Right hindlimb (tissue), 1 donor: ENCODE data around the gene KIAA0232.
"Not testable (repeated sequence)": the region's sequence is repeated elsewhere in the genome, so short reads cannot be mapped to it uniquely, and the experiment has no call there.

Experiments
- DNase-seq: peaks from one replicate; pipeline ENCODE4 v3.0.0-alpha.2; 2018

The KIAA0232 gene

DNA sequence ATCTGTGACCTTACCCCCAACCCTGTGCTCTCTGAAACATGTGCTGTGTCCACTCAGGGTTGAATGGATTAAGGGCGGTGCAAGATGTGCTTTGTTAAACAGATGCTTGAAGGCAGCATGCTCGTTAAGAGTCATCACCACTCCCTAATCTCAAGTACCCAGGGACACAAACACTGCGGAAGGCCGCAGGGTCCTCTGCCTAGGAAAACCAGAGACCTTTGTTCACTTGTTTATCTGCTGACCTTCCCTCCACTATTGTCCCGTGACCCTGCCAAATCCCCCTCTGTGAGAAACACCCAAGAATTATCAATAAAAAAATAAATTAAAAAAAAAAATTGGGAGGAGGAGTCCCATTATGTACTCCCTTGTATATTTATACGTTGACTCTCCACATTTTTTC, 26.2 kb upstream of the KIAA0232 start:
- not testable (repeated sequence) for DNase-seq

DNA sequence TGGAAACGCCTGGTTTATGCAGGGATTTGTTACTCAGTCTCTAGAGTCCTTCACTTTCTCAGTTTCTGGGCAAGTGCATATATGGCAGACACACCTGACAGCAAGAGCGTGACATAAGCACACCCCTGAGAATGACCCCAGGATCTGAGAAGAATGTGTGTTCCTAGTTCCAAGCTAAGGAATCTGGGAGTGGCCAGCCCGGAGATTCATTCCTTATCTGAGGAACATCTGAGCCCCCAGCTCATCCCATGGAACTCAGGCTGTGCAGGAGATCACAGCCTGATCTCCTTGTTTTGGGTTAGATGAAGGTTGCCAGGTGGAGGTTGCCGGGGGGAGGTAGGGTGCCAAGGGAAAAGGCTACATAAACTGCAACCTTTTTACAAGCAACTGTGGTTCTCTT, 23.8 kb upstream of the KIAA0232 start:
- DNase-seq = no peak

DNA sequence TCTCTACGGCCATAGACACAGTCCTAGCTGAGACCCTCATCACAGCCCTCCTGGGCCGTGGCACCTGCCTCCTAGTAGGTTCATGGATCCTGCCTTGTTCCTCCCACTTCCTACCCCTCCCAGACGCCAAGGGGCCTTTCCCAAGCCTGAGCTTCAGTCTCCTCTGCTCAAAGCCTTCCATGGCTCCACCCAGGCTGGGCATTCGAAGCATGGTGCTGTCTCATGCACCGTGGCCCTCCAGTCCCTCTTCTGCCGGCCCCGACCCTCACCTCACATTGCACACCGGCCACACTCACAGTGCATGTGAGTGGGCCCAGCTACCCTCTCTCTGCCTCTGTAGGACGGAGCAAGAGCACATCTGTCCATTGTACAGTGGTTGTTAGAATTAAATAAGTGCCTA, 21.7 kb upstream of the KIAA0232 start:
- no peak for DNase-seq

DNA sequence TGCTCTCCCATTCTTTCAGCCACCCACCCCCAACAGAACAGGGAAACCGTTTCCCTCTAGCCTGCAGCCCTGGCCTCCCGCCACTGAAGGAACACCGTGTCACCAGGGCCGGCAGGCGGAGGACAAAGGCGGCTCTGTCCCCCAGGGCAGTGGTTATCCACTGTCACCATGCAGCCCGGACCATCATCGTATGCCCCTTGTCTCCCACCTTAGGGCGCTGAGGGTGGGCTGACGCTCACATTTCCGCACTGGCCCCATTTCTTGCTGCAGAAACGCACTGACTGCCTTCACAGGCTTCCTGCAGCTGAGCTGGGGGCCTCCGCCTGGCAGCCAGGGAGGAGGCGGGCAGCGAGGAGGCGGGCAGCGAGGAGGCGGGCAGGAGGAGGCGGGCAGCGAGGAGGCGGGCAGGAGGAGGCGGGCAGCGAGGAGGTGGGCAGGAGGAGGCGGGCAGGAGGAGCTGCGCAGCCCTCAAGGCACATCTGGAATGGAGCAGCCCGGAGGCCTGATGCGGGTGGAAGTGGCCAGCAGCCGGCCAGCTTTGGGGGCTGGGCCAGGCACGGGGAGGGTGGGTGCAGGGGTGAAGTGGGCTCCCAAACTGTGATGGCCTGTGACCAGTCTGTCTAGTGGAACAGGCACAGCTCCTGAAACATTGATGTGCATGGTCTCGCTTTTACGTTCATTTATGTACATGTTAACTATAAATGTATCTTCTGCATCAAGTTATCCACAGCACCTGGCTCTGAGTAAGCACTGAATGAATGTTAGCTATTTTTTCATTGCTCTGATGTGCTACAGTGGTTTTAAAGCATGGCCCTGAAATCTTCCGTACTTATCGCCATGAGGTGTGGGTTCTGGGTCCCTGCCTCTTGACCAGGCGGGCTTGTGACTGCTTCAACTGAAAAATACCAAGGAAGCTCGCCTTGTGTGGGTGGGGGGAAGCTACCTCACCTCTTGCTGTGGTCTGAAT, 20.6 kb upstream of the KIAA0232 start:
- DNase-seq = no peak

DNA sequence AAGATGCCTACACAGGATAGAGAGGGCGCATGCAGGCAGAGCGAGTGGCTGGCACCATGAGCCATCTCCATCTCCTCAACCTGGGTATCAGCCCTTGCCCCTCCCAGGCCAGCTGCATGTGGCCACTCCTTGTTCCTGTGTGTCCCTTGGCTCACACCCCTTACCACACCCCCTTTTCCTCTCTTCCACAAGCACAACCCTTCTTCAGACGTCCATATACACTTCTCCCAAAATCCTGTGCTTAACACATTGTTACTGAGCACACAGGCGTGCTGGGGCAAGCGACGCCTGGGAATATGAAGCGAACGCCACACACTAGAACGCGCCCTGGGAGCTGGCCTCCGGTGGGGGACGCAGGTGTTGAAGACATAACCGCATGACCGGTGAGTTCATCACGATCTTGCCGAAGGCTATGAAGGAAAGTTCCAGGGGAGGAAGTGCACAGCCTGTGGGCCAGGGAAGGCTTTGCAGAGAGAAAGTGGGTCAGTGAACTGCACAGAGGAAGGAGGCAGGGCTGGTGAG, 19.1 kb upstream of the KIAA0232 start:
- no peak for DNase-seq

DNA sequence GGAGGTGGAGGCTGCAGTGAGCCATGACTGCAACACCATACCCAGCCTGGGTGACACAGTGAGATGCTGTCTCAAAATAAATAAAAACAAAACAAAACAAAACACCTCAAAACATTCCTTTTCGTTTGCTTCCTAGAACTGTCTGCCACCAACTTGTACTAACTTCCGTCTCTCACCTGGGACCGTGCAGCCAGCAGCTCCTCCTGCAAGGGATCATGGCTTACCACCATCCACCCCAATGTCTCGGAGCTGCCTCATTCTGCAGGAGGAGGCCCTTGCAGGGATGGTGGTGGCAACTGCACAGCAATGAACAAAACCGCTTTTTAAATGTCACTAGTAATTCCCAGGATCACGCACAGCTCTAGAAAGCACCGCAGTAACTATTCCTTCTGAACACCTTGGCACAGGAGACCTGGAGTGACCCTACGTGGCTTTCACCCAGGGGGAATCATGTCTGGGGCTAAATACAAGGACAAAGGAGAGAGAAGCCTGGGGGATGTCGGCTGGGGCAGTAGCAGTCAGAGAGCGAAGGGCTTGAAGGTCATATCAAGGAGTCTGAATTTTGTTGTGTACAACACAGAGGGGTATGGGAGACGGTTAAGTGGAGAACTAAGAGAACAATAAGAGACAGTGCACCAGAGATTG, 17.4 kb upstream of the KIAA0232 start:
- no peak for DNase-seq

DNA sequence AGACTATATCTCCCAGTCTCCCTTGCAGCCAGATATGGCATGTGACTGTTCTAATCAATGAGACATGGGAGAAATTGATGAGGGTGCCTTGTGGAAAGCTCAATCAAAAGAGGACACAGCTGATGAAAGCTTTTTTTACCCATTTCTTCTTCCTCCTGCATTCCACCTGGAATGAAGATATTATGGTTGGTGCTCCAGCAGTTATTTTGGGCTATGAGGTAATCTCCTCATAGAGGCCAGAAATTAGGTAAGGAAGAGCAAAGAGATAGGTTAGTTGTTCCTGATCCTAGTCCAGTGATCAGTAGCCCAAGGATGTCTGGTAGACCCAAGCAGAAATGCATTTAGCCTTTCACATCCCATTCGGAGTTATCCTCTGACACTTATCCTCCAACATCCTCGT, 16.8 kb upstream of the KIAA0232 start:
- no peak for DNase-seq

DNA sequence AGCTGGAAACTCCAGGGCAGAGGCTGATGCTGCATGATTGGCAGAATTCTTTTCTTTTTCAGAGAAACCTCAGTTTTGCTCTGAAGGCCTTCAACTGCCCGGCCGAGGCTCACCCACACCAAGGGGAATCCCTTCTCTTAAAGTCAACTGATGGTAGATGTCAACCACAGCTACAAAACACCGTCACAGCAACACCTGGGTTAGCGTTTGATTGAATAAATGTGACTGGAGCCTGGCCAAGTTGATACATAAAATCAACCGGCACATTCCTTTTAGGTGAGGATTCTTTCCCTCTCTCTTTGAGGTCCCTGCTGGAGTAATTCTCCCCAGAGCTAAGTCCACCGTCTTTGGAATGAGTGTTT, 15.2 kb upstream of the KIAA0232 start:
- DNase-seq = no peak

DNA sequence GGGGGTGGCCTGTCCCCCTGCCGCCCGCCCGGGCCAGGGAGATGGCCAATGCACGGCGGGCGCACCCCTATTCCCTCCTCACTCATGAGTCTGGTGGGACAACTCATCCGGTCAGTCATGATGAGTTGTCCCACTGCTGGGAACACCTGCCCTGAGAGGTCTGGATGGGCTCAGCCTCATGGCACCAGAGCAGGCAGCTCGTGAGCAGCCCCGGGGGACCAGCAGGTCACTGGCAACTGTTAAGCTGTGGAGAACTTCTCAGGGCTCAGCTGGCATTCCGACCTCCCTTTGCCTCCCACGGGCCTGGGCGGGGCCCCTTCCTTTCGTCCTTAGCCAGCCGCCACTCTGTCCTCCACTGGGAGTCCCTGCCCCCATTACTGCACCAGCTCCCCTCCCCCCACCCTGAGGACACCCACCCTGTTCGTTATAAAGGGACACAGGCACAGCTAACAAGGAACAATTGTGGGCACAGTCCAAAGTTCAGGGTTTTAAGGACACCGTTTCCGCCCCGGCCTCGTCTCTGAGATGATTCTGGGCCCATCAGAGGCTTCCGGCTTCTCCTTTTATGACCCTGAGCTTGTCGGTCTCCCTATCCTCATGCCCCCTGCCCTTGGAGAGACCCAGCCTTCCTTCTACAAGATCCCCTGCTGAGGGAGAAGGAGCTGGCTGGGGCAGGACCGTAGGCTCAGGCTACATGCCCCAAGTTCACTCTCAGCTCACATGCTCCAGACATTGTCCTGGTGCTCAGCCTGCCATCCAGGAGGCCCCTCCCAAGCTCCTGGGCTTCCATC, 14.6 kb upstream of the KIAA0232 start:
- no peak for DNase-seq

DNA sequence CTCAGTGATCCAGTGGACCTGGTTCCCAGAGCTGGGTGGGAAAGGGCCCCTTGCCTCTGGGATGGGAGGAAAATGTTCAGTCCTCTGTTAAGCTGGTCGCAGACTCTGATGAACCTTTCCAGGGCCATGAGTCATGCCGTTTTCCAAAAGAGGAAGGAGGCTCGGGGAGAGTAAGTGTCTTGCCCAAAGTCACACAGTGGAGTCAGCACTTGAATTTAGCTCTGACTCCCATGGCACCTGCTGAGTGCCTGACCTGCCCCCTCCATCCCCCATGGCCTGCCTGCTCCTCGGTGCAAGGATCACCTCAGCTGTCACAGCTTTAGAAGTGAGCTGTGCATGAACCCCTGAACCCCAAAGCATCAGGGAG, 14.0 kb upstream of the KIAA0232 start:
- no peak for DNase-seq

DNA sequence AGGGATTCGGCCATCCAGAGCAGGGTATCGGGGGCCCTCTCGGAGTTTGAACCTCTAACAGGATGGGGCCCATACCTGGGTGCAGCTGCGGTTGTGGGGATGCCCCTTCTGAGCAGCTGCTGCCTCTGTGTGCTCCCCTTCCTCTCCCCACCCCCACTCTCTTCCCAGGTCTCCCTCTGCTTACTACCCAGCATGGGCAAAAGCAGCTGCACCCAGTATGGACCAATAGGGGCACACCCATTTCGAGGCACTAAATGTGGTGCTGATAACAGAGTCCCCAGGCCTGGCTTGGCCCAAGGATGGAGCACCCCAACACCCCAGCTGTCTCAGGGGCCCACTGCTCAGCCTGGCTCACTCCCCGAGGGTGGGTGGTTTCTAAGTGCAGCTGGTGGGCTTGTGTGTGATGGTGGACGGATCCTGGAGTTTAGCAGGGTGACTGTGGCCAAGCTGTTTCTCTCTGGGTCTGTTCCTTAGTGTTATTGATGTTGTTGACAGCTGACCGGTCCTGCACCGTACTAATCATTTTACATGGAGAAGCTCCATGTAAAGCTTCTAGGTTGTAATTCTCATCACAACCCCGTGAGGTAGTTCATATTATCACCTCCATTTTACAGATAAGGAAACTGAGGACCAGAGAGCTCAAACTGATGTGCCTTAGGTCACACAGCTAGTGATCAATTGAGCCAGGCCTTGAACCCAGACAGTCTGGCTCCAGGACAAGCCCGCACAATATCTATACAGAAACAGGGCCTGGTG, 13.1 kb upstream of the KIAA0232 start:
- DNase-seq = no peak

DNA sequence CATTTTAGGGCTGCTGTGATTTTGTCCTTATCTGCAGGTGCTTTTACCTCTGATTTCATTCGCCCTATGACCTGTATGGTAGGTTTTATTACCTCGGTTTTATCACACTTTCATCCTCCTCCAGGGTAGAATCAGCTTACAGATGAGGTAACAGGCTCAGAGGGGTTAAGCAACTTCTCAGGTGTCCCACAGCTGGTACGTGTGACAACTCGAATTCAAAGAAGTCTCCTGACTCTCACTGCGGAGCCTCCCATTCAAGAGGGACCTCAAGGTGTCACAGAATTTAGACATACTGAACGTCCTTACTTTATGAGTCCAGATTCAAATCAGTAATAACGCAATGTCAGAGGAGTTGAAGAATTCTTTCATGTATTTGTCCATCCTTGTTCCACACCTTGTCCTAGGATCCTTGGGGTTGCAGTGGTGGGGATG, 12.5 kb upstream of the KIAA0232 start:
- DNase-seq = no peak

DNA sequence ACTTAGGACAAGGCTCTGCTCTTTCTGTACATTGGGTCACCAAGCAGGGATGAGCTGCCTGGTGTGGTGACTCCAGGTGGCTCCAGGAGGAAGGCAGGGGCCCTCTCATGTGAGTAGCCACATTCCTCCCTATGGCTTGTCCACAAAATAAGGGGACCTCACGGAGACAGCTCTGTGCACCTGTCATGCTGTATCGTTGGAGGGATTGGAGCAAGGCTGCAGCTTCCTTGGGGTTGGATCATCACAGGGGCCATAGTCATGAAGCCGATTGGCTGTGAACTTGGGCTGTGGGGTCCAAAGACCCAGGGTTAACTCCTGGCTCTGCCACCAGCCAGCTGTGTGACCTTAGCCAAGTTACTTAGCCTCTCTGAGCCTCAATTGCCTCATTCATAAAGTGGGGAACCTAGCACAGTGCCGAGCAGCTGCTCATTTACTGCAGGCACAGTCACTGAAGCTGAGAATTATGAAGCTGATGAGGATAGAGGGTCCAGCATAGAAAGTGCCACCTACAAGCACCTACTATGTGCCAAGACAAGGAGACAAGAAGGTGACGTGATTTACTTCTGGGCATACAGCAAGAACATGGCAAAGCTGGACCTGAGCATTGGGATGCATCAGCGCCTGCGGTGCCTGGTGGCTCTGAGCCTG, 11.8 kb upstream of the KIAA0232 start:
- DNase-seq = no peak

DNA sequence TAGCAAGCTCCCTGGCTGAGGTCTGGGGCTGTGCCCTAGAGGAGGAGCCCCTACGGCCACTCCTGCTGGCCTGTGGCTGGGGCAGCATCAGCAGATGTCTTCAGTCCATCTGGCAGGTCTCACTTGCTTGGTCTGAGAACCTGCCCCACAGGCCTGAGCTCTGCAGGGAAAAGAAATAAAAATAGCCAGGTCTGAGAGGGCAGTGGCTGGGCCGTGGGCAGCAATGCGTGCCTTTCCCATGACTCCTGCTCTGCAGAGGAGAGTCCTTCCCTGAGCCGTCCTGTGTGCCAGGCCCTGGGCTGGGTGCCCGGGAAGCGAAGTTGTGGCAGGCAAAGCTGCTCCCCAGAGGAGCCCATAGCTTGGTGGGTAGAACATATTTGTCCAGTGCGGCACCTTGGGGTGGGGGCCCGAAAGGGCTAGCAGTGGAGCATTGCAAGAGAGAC, 11.3 kb upstream of the KIAA0232 start:
- no peak for DNase-seq

DNA sequence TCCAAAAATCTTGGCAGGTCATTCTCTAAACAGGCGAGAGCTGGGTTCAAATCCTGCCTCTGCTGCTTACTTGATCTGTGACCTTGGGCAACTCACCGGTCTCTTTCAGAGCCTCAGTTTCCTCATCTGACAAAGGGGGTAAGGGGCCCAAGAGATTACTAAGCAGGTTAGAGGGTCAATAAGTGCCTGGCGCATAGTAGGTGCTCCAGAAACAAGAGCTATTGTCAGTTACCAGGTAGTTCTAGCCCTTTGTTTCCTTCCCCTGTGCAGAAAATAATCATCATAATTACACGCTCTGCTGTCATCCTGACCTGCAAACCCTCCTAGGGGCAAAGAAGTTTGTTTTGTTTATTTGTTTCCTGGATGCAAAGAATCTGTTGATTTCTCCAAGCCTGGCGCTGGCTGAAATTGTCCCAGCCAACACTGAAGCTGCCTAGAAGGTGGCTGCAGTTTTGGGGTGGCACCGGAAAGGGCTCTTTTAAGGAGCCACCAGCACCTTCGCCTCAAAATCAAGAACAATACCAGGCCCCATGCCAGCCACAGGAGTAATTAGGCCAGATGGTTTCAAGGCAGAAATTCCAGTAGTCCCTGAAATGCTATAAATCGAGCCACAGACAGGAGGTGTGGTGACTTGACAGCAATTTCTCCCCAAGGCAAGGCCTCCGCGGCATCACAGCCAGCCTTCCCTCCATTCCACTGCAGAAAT, 10.2 kb upstream of the KIAA0232 start:
- DNase-seq = no peak

DNA sequence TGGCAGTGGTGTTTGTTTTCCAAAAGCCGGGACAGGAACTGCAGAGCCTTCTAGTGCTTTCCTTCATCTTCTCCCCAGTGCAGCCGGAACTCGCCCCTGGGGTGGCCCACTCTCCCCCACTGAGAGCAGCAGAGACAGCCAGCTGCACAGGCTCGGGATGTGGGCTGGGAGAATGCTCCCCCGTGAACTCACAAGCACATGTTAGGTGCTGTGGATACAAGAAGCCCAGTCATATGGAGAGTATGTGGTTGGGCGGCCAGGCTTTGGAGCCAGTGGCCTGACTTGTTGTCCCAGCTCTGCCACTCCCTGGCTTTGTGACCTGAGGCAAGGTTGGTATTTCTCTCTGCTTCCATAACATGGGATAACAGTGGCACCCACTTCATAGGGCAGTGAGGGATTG, 9.4 kb upstream of the KIAA0232 start:
- no peak for DNase-seq

DNA sequence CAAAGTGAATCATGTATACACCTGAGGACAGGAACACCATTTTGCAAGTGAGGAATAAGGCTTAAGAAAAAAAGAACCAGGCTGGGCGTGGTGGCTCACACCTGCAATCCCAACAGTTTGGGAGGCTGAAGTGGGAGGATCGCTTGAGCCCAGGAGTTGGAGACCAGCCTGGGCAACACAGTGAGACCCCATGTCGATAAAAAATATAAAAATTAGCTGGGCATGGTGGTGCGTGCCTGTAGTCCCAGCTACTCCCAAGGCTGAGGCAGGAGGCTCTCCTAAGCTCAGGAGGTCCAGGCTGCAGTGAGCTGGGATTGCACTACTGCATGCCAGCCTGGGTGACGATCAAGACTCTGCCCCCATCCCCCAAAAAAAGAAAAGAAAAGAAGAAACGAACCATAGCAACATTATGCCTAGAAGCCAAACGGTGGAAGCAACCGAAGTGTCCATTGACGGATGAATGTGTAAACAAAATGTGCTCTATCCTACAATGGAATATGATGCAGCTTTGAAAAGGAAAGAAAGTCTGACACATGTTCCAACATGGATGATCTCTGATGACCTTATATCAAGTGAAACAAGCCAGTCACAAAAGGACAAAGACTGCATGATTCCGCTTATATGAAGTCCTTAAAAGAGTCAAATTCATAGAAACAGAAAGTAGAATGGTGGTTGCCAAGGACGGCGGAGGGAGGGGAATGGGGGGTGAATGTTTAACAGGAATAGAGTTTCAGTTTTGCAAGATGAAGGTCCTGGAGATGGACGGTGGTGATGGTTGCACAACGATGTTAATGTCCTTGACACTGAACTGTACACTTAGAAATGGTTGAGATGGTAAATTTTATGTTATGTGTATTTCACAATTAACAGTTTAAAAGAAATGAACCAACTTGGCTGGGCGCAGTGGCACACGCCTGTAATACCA, 8.6 kb upstream of the KIAA0232 start:
- DNase-seq = no peak

DNA sequence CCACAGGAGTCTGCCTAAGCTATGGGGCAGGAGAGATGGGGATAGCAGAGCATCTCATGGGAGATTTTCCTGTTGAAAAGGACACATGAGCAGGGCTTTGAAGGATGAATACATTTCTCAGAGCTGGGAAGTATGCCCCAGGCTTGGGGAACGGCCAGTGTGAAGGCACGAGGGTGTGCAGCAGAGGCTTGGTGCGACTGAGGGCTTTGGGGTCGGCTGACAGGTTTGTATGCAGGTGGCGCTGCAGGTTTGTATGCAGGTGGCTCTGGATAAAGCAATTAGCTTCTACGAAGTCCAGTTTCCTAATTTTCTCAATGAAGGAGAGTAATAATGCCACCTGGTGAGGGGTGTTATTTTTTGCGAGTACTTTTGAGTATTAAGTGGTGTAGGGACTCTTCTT, 6.8 kb upstream of the KIAA0232 start:
- DNase-seq = no peak

DNA sequence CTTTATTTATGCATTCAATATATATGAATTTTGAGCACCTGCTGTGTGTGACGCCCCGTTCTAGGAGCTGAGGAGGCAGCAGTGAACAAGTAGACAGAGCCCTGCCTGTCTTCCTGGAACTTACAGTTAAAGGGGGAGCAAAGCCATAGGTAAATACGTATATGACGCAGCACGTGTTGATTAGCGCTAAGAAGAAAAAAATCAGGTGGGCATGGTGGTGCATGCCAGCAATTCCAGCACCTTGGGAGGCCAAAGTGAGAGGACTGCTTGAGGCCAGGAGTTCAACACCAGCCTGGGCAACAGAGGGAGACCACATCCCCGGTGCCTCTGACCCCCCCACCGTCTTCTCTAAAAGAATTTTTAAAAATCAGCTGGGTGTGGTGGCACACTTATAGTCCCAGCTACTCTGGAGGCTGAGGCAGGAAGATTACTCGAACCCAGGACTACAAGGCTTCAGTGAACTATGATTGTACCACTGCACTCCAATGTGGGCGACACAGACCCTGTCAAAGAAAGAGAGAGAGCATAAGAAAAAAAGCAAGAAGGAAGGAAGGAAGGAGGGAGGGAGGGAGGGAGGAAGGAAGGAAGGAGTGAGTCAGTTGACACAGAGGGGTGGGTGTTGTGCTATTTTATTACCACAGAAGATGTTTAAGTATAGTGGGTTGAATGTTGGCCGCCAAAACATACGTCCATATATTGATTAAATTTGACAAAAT, 5.4 kb upstream of the KIAA0232 start:
- DNase-seq = no peak
